Hepatic stellate cell (primary cell): ENCODE measurements around the gene BAHD1.

Source experiments
- DNase-seq: peaks from one replicate; pipeline ENCODE4 v3.0.0; 2011; ENCODE audit warnings: low spot score

Gene BAHD1

DNA sequence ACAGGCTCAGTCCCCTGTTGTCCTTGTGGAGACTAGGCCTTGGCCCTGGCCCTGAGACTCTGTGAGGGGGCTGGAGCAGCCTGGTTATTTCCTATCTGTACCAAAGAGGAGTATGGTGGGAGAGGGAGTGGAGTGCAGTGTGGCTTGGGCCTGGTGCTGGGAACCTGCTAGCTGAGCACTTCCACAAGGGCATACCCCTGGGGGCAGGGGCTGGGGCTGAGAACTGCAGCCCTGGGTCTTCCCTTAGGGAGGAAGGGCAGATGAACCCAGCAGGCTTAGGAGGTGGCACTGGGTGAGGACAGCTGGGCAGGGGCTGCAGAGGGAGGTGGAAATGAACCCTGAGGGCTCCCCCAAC is 26.5 kb downstream of the BAHD1 start:
- no peak for DNase-seq

DNA sequence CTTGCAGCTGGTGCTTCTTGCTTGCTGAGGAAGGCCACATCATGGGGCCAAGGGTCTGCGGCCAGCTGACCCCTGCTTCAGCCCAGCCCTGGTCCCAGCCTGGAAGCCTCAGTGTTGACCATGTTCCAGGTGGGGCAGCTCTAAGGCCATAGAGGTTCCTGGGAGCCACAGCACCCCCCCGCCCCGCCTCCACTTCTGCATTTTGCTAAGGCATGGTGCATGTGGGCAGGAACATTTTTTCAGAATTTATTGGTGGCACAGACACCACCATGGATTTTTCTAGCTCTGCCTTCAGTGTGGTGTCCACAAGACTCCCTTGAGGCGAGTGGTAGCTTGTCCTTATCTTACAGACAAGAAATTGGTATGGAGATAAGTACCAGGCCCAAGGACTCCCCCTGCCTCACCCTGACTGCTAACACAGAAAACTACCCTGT is 28.2 kb downstream of the BAHD1 start:
- no peak for DNase-seq

DNA sequence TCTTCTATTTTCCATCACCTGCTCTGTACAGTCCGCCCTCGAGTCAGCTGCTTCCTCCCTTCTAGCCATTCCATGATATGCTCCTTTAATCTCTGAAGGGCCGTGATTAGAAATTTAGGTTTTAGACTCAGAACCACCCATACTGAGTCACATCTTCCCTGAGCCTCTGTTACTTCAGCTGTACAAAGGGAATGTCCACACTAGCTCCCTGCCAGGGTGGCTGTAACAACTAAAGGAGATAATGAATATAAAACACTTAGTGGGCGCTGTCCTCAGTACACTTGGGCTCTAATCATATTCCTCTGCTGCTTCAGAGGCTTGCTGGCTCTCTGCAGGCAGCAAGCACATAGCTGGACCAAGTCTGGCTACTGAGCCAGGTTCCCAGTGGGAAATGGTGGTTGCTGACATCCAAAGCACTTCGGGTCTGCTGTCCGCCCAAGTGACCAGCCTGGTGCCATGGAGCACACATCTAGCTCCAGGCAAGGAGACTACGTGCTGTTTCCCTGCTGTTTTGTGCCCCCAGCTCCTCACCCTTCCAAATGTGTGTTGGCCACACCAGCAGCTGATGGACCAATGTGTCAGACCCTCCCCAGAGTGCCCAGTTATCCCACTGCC is 29.1 kb downstream of the BAHD1 start:
- no peak for DNase-seq

DNA sequence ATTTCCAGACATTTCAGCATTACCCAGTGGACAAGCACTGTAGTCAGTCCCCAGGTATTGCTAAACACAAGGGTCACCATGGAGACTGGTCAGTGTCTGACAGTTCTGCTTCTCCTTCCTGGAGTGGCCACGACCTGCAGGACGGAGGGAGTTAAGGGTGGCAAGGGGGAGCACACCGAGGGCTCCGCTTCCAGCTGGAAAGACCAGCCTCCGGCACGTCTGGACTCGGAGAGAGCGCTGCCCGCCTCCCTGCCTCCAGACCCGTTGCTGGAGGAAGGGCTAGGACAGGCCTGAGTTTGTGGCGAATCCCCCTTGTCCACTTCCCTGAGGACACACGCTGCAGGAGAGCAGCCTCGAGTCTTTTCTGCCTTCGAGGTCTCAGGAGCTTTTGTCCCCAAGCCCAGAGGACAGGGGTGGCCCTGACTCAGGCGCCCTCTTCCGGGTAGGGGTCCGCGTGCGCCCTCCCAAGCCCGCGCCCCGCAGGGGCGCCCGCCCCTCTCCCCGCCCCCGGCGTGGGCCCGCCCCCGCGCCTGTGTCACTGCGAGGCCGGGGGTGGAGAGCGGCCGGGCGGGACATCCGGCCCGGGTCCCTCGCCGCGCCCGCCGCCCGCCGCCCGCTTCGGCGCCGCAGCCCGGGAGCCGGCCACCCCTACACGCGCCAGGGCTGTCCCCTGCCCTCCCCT is 29.8 kb downstream of the BAHD1 start, which contains the start of gene CHST14:
TSS of gene CHST14 (plus strand) at position 562 of the 682 bp plus-strand sequence. CDS start 230 bp downstream, outside the sequence.
- peak; percentile 82 for DNase-seq

DNA sequence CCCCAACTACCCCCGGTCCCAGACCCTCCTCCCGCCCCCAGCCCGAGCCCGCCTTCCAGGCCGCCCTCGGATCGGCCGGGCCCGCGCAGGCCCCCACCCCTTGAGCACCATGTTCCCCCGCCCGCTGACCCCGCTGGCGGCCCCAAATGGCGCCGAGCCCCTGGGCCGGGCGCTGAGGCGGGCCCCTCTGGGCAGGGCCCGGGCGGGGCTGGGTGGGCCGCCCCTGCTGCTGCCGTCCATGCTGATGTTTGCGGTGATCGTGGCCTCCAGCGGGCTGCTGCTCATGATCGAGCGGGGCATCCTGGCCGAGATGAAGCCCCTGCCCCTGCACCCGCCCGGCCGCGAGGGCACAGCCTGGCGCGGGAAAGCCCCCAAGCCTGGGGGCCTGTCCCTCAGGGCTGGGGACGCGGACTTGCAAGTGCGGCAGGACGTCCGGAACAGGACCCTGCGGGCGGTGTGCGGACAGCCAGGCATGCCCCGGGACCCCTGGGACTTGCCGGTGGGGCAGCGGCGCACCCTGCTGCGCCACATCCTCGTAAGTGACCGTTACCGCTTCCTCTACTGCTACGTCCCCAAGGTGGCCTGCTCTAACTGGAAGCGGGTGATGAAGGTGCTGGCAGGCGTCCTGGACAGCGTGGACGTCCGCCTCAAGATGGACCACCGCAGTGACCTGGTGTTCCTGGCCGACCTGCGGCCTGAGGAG is 30.5 kb downstream of the BAHD1 start:
- peak; percentile 40 for DNase-seq

DNA sequence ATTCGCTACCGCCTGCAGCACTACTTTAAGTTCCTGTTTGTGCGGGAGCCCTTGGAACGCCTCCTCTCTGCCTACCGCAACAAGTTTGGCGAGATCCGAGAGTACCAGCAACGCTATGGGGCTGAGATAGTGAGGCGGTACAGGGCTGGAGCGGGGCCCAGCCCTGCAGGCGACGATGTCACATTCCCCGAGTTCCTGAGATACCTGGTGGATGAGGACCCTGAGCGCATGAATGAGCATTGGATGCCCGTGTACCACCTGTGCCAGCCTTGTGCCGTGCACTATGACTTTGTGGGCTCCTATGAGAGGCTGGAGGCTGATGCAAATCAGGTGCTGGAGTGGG is 31.0 kb downstream of the BAHD1 start:
- no peak for DNase-seq

DNA sequence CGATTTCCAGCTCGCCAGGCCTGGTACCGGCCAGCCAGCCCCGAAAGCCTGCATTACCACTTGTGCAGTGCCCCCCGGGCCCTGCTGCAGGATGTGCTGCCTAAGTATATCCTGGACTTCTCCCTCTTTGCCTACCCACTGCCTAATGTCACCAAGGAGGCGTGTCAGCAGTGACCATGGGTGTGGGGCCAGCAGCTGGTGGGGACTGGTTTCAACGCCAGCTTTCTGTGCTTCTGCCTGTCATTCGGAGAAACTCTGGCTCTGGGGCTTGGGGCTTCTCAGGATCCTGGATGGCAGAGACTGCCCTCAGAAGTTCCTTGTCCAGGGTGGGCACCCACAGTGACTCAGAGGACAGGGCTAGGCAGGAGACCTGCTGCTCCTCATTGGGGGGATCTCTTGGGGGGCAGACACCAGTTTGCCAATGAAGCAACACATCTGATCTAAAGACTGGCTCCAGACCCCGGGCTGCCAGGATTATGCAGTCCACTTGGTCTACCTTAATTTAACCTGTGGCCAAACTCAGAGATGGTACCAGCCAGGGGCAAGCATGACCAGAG is 31.5 kb downstream of the BAHD1 start:
- DNase-seq = no peak

DNA sequence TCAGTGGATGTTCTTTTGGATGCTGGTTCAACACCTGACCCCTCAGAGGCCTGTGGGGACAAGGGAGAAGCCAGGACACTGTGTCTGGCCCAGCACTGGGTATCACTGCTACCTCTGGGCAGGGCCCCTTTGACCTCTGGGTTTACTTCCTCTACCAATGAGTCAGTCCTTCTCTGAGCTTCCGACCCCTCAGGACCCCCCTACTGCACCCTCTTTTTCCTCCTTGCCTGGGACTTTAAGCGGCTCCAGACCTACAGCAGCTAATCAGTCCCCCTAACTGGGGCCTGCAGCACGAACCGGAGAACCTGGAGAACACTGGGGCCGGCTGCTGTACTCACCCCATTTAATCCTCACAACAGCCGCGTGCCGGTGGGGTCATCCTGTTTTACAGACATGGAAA is 33.8 kb downstream of the BAHD1 start:
- no peak for DNase-seq

DNA sequence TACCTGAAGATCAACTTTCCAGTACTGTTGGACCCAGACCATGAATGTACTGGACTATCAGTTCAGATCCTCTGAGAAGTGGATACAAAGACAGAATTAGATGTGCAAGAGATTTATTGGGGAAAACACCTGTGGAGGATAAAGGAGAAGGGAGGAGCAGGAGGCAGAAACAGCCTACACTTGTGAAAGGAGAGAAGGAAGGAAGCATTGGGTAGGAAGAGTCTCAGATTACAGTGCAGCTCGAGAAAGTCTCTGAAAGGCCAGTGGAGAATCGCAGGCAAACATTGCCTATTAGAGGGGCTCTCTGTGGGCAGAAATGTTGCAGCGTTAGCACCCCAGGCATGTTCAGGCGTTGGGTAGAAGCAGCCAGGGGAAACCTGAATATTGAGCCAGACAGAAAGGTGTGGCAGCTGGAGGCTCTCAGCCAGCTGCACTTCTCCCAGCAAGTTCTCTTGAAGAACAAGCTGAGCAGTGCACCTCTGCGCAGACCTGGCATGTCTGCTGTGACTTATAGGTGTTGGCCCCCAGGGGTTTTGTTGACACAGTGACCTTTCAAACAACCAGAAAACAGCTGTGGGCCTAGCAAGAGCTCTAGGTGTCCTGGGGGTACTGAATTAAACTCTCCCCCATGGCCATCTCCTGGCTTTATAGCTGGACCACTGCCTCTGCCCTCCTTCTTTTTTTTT is 37.0 kb downstream of the BAHD1 start:
- DNase-seq = no peak

DNA sequence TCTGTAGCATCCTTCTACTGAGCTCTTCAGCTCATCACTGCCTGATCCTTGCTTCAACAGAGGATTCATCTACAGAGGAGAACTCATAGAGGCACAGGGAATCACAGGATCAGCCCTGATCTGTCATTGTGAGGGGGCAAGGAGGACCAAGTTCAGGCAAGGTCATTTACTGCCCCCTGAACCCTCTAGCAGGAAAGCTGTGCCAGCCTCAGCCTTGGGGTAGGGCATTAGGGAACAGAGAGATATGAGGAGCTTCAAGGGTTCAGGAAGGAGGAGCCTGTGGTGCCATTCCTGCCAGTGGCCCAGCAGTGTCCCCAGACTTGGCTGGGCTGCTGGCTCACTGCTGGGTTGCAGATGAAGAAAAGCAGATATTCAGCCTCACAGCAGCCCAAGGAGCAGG is 38.3 kb downstream of the BAHD1 start:
- no peak for DNase-seq

DNA sequence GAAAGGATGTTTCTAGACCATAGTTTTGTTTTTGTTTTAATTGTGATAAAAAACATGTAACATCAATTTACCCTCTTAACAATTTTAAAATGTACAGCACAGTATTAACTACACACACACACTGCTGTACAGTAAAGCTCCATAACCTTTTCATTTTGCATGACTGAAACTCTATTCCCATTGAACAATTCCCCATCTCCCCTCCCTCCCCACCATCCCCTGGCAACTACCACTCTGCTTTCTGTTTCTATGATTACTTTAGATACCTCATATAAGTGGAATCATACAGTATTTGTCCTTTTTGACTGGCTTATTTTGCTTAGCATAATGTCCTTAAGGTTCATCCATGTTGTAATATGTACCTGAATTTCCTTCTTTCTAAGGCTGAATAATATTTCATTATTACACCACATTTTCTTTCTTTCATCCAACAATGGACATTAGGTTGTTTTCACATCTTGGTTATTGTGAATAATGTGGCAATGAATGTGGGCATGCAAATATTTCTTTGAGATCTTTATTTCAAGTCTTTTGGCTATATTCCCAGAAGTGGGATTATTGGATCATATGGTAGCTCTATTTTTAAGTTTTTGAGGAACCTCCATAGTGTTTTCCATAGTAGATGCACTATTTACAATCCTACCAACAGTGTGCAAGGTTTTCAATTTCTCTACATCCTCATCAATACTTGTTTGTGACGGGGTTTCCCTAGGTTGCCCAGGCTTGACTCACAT is 40.8 kb downstream of the BAHD1 start:
- no peak for DNase-seq

DNA sequence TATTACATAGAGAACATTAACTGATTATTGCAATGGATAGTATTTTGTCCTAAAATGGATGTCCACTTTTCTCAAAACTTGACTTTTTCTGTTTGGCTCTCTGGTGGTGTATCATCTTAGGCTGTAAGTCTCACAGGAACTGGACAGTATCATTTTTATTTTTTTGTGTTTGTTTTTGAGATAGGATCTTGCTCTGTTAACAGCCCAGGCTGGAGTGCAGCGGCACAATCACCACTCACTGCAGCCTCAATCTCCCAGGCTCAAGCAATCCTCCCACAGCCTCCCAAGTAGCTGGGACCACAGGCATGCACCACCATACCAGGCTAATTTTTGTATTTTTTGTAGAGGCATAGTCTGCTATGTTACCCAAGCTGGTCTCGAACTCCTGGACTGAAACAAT is 43.2 kb downstream of the BAHD1 start:
- DNase-seq = no peak

DNA sequence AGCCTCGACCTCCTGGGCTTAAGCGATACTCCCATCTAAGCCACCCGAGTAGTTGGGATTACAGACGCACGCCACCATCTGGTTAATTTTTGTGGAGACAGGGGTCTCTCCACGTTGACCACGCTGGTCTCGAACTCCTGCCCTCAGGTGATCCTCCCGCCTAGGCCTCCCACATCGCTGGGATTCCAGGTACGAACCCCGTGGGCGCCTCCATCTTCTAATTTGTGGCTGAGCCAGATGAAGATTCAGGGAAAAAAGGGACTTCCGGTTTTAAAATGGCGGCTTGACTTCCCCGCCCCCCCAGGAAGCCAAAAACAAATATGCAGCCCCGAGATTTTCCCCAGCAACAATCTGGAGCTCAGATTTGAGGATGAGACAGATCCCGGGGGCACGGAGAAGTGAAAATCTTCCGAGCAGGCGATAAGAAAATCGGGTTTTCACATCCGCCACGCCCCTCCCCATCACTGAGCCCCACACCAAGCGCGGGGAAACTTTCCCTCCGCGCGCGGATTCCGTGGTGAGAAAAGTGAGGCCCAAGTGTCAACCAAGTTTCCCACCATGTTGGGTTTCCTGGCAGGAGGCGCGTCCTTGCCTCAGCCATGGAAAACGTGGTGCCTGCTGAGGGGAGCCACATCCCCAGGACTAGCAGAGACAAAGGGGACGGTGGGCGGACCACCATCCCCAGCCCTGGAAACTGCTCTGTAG is 45.5 kb downstream of the BAHD1 start:
- no peak for DNase-seq

DNA sequence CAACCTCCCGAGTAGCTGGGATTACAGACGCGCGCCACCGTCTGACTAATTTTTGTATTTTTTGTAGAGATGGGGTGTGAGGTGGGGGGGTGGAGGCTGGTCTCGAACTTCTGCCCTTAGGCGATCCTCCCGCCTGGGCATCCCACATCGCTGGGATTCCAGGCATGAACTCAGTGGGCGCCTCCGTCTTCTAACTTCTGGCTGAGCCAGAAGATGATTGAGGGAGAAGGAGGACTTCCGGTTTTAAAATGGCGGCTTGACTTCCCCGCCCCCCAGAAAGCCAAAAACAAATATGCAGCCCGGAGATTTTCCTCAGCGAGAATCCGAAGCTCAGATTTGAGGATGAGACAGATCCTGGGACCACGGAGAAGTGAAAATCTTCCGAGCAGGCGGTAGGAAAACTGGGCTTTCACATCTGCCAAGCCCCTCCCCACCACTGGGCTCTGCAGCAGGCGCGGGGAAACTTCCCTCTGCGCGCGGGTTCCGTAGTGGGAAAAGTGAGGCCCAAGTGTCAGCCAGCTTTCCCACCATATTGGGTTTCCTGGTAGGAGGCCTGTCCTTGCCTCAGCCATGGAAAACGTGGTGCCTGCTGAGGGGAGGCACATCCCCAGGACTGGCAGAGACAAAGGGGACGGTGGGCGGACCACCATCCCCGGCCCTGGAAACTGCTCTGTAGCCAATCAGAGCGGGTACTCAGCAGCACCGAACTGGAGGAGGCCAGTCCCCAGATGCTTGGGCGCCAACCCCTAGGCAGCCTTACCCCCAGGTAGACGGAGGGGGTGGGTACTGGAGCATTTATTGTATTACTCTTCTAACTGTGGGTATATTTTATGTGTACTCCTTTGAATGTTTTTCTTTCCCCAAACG is 47.3 kb downstream of the BAHD1 start:
- DNase-seq = no peak

DNA sequence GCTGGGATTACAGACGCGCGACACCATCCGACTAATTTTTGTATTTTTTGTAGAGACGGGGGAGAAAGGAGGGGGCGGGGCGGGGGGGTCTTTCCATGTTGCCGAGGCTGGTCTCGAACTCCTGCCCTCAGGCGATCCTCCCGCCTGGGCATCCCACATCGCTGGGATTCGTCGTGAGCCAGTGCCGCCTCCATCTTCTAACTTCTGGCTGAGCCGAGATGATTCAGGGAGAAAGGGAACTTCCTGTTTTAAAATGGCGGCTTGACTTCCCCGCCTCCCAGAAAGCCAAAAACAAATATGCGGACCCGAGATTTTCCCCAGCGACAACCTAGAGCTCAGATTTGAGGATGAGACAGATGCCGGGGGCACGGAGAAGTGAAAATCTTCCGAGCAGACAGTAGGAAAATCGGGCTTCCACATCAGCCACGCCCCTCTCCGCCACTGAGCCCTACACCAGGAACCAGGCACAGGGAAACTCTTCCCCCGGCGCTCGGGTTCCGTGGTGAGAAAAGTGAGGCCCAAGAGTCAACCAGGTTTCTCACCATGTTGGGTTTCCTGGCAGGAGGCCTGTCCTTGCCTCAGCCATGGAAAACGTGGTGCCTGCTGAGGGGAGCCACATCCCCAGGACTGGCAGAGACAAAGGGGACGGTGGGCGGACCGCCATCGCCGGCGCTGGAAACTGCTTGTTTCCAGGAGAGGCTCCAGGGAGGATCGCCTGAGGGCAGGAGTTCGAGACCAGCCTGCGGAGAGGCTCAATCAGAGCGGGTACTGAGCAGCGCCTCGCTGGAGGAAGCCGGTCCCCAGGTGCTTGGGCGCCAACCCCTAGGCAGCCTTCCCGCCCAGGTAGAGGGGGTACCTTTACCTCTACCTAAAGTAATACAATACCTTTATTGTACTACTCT is 48.8 kb downstream of the BAHD1 start:
- no peak for DNase-seq

DNA sequence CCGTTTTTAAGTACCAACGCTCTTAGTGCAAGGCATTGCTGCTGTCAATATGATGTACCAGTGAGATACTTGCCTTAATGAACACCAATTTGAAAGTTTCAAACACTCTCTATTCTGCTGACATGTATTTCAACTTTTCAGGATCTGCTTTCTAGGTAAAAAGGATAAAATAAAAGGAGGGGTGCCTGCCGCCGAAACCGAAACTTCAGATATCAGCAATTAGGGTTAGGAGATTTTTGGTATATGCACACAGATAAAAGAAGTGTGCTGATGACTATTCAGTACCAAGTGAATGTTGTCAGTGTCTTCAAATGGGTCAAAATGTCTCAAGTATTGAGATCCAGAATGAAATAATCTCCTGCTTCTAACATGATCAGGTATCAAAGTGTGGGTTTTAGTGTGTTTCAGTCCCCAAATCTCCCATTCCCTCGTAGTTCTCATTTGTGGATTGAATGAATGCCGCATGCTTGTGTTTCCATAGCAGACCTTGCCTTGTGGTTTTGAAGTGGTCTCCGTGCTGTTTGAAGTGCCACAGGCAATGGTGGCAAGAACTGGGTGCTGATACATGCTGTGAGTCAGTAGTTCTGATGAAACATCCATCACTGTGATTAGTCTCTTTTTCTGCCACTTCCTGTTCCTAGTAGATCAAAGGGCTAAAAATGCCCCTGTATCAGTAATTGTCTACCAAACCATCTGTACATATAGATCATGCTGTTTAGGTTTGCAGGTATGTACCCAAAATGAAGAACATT is 52.5 kb downstream of the BAHD1 start:
- no peak for DNase-seq

DNA sequence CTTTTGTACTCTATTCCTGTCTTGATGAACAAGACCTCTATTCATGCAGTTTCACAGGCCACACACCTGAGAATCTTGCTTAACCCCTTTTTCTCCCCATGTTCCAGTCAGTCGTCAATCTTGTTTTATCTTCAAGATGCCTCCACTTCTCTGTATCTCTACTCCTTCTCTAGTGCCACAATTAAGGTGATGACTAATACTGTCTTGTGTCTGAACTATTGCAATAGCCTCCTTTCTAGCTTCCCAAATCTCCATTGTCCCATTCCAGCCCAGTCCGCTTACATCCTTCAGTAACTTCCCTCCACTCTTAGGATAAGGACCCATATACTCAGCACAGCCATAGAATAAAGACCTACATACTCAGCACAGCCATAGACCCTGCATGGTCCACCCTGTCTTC is 54.8 kb downstream of the BAHD1 start:
- no peak for DNase-seq

DNA sequence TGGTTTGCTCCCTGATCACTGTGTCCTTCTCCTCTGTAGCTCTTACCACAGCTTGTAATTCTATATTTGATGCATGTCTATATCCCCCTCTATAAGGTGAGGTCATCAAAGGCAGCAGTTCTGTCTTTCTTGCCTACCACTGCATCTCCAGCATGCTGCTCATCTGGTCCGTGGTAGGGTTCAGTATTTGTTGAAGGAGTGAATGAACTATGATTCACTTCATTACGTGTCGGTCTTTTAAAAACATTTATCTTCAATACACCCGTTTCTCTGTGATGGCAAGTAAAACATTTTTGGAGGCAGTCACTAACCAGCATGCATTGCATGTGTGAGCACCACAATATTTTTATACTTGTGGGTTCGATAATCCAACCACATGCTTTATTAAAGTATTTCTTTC is 57.7 kb downstream of the BAHD1 start:
- DNase-seq = peak; percentile 67

DNA sequence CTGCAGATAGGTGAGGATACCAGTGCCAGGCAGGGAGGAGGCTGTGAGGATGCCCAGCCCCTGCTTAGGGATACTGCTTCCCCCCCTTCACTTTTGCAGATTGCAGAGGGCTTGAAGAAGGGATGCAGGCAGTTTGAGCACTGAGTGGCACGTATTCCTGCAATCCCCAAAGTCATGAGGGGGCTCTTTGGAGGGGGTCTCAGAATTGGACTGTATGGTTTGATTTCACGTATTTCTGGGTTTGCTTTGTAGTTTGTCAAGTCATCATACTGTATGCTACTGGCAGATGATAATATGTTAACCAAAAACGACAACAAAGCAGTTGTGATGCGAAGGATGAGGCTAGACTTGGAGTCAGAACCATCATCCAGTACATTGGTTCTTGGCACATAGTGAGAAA is 58.1 kb downstream of the BAHD1 start:
- DNase-seq = no peak
